Keratinocyte (primary cell): Measurements from ENCODE around the gene GMIP. TPM values are rescaled to one million over a fixed set of nuclear protein-coding genes. Genes with fewer than 3 reads are reported as not detected.

ENCODE experiments used
- DNase-seq: peaks from one replicate; pipeline ENCODE4 v3.0.0-alpha.2; 2011; ENCODE audit warnings: low read depth, missing footprints, low spot score
- FAIRE-seq: peaks from 2 replicates; lab custom pipeline; 2011; peaks lifted over from hg19 to GRCh38; lab: Jason Lieb, UNC
- H2AFZ ChIP-seq: 2 replicates; pipeline ENCODE4 v1.6.0; 2012; ENCODE audit warnings: low read length, control low read depth, inconsistent platforms; ENCODE audit not compliant: control insufficient read depth
- H3K27ac ChIP-seq: 2 replicates; pipeline ENCODE4 v1.5.1; 2011; ENCODE audit warnings: low read length; ENCODE audit not compliant: control insufficient read depth, insufficient read depth
- H3K27me3 ChIP-seq: 3 replicates; pipeline ENCODE4 v1.6.0; 2011; ENCODE audit warnings: low read length; ENCODE audit not compliant: control insufficient read depth, insufficient read depth; ENCODE audit errors: extremely low read depth
- H3K36me3 ChIP-seq, 2 experiments: 2 replicates in 1 of 2; 3 replicates in 1 of 2; pipeline ENCODE4 v1.5.1; 2011; ENCODE audit warnings: low read length in 2 of 2, mild to moderate bottlenecking in 1 of 2; ENCODE audit not compliant: control insufficient read depth in 2 of 2, insufficient read depth in 2 of 2; ENCODE audit errors: extremely low read depth in 1 of 2
- H3K4me1 ChIP-seq: 3 replicates; pipeline ENCODE4 v1.5.1; 2011; ENCODE audit warnings: low read length; ENCODE audit not compliant: control insufficient read depth, insufficient read depth; ENCODE audit errors: extremely low read depth
- H3K4me2 ChIP-seq: 3 replicates; pipeline ENCODE4 v1.6.0; 2011; ENCODE audit warnings: low read depth, low read length; ENCODE audit not compliant: control insufficient read depth, insufficient read depth; ENCODE audit errors: extremely low read depth
- H3K4me3 ChIP-seq, 3 experiments: fragments of 200-600 bp in 1 of 3; sonication (generic) in 1 of 3; 2 replicates in 2 of 3; 3 replicates in 1 of 3; pipeline ENCODE4 v1.5.1; 2011 to 2016; ENCODE audit warnings: low read length in 3 of 3, mild to moderate bottlenecking in 3 of 3, control low read depth in 2 of 3, inconsistent platforms in 1 of 3, low read depth in 1 of 3, mixed read lengths in 1 of 3, mixed run types in 1 of 3, moderate library complexity in 1 of 3; ENCODE audit not compliant: control insufficient read depth in 2 of 3, insufficient read depth in 2 of 3; ENCODE audit errors: extremely low read depth in 1 of 3
- H3K79me2 ChIP-seq: 2 replicates; pipeline ENCODE4 v1.6.0; 2012; ENCODE audit warnings: low read length; ENCODE audit not compliant: control insufficient read depth, insufficient read depth
- H3K9ac ChIP-seq: 3 replicates; pipeline ENCODE4 v1.6.0; 2011; ENCODE audit warnings: low read length; ENCODE audit not compliant: control insufficient read depth, insufficient read depth; ENCODE audit errors: extremely low read depth
- H3K9me1 ChIP-seq: 3 replicates; pipeline ENCODE4 v1.6.0; 2011; ENCODE audit warnings: low read length; ENCODE audit not compliant: control insufficient read depth, insufficient read depth; ENCODE audit errors: extremely low read depth
- H3K9me3 ChIP-seq: 2 replicates; pipeline ENCODE4 v1.5.1; 2012; ENCODE audit warnings: low read depth, low read length; ENCODE audit not compliant: control insufficient read depth
- H4K20me1 ChIP-seq: 3 replicates; pipeline ENCODE4 v1.6.0; 2011; ENCODE audit warnings: low read length; ENCODE audit not compliant: control insufficient read depth, insufficient read depth; ENCODE audit errors: extremely low read depth
- EZH2 ChIP-seq: IDR thresholded peaks from one replicate; pipeline ENCODE4 v1.6.1; 2012; ENCODE audit warnings: inconsistent platforms, mild to moderate bottlenecking, low read length, moderate library complexity
- dilution Hi-C: fragments of 300-500 bp; cut with MboI; formaldehyde crosslinking; loops from one replicate; pipeline ENCODE4 v1.7.0; 2020; ENCODE audit warnings: low sequenced_read_pairs; ENCODE audit not compliant: extremely low pct_ligation_motif_present
- polyA plus RNA-seq, 5 experiments: library from polyadenylated mRNA; depleted of rRNA in 3 of 5; stranded (reverse) in 3 of 5; stranded (forward) in 1 of 5; unstranded in 1 of 5; fragments of >200 nt; gene quantifications; 1 replicate in 1 of 5; 2 replicates in 3 of 5; 3 replicates in 1 of 5; pipeline versions ENCODE4 v1.2.1 to v1.2.3, GENCODE V29; 2011 to 2012; ENCODE audit warnings: missing spikeins in 2 of 5, low read depth in 1 of 5, low replicate concordance in 1 of 5
- TF ChIP-seq, protein P1 (sequence below), 3 experiments: IDR thresholded peaks in 1 of 3; conservative IDR thresholded peaks in 1 of 3; optimal IDR thresholded peaks in 1 of 3; 2 replicates in 2 of 3; 3 replicates in 1 of 3; pipeline versions ENCODE3 to v1.5.1; 2011; ENCODE audit warnings: low read length in 3 of 3, mild to moderate bottlenecking in 3 of 3, moderate library complexity in 2 of 3, control low read depth in 1 of 3, inconsistent platforms in 1 of 3; ENCODE audit not compliant: insufficient read depth in 2 of 3; ENCODE audit errors: extremely low read depth in 1 of 3

The GMIP gene
- polyA plus RNA-seq, 1 donor (not counting 4 experiments of a cell fraction or from before 2014, with no cell fraction given) = 5.0 TPM

DNA sequence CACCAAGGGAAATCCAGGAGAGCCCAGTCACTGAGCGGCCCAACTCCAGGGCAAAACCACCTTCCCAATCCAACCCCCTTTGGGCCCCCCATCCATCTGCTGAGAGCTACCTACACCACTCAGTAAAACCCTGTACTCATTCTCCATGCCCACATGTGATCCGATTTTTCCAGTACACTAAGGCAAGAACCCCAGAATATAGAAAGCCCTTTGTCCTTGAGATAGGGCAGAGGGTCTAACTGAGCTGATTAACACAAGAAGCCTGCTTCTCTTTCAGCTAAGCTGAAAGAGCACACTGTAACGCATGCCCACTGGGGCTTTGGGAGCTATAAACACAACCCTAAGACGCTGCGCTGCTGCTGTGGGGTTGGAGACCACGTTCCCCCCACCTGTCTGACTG is 61.0 kb downstream of the GMIP start:
- Histone ChIP-seq H3K79me2 (no peaks in the 10 kb centered on the region), H3K4me3 (no peak overlapping the region), H3K4me1 (no peaks in the 10 kb centered on the region), H3K4me2 (no peak overlapping the region), H4K20me1 (no peaks in the 10 kb centered on the region), H3K9ac (no peak overlapping the region), H2AFZ (no peak overlapping the region), H3K27me3 (no peaks in the 10 kb centered on the region), H3K9me3 (no peaks in the 10 kb centered on the region), H3K27ac (no peak overlapping the region), H3K36me3 (no peaks in the 10 kb centered on the region), H3K9me1 (no peaks in the 10 kb centered on the region)
- FAIRE-seq (no peak), DNase-seq (no peak)
- TF ChIP-seq EZH2 = no peak
- TF ChIP-seq, protein P1, sequence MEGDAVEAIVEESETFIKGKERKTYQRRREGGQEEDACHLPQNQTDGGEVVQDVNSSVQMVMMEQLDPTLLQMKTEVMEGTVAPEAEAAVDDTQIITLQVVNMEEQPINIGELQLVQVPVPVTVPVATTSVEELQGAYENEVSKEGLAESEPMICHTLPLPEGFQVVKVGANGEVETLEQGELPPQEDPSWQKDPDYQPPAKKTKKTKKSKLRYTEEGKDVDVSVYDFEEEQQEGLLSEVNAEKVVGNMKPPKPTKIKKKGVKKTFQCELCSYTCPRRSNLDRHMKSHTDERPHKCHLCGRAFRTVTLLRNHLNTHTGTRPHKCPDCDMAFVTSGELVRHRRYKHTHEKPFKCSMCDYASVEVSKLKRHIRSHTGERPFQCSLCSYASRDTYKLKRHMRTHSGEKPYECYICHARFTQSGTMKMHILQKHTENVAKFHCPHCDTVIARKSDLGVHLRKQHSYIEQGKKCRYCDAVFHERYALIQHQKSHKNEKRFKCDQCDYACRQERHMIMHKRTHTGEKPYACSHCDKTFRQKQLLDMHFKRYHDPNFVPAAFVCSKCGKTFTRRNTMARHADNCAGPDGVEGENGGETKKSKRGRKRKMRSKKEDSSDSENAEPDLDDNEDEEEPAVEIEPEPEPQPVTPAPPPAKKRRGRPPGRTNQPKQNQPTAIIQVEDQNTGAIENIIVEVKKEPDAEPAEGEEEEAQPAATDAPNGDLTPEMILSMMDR (optimal IDR thresholded peaks at IDR 0.05 in 1 of 3, IDR thresholded peaks at IDR 0.05 in 1 of 3, conservative IDR thresholded peaks at IDR 0.05 in 1 of 3; ENCODE audit: extremely low read depth in 1 of 3, insufficient read depth in 2 of 3, low read length in 3 of 3) = no peak
- dilution Hi-C loops = no loop called here

DNA sequence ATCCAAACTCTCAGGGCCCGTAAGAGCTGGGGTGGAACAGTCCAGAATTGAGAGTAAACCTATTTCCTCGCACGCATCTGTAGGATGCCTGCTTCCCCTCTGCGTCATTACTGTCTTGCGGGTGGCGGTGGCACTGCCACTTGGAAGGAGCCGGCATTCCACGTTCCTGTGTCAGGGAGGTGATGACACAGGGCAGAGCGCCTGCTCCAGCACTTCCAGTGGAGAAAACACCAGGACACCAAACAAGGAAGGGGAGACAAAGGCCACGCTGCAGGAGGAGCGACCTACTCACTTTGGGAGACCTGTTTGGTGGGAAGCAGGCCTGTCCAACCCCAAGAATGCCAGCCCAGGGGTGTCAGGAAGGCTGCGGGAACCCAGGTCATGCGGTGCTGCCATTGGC is 62.1 kb downstream of the GMIP start:
- no peak for DNase-seq
- Histone ChIP-seq H3K4me2 (no peak overlapping the region), H3K9me3 (no peaks in the 10 kb centered on the region), H4K20me1 (no peaks in the 10 kb centered on the region), H3K9me1 (no peaks in the 10 kb centered on the region), H3K4me3 (no peak overlapping the region), H3K79me2 (no peaks in the 10 kb centered on the region), H3K27ac (no peak overlapping the region), H3K4me1 (no peaks in the 10 kb centered on the region), H2AFZ (no peak overlapping the region), H3K27me3 (no peaks in the 10 kb centered on the region), H3K9ac (no peak overlapping the region), H3K36me3 (no peaks in the 10 kb centered on the region)
- TF ChIP-seq EZH2 = no peak
- TF ChIP-seq, protein P1 (optimal IDR thresholded peaks at IDR 0.05 in 1 of 3, IDR thresholded peaks at IDR 0.05 in 1 of 3, conservative IDR thresholded peaks at IDR 0.05 in 1 of 3; ENCODE audit: extremely low read depth in 1 of 3, insufficient read depth in 2 of 3, low read length in 3 of 3) = no peak
- no peak for FAIRE-seq
- dilution Hi-C loops = no loop called here
